H1 (cell line): ENCODE results near the gene RDH12. TPM values are rescaled to one million over a fixed set of nuclear protein-coding genes. Genes with fewer than 3 reads are reported as not detected.

Source experiments
- ASH2L ChIP-seq: fragments of 200-600, 300-600 bp; sonication (generic); IDR thresholded peaks from one replicate; pipeline ENCODE4 v1.7.1; 2017; ENCODE audit warnings: low read length
- CBX5 ChIP-seq: fragments of 300-800, 300-1000 bp; sonication (generic); IDR thresholded peaks from 2 replicates; pipeline ENCODE4 v1.7.1; 2016; ENCODE audit warnings: antibody characterized with exemption, low read length, low read depth
- EP300 ChIP-seq, 2 experiments: IDR thresholded peaks; 1 replicate in 1 of 2; 2 replicates in 1 of 2; pipeline ENCODE4 v1.6.1; 2011 to 2012; ENCODE audit warnings: low read depth in 2 of 2, low read length in 2 of 2, mild to moderate bottlenecking in 2 of 2, borderline replicate concordance in 1 of 2, inconsistent platforms in 1 of 2, moderate library complexity in 1 of 2
- GTF2F1 ChIP-seq: IDR thresholded peaks from 2 replicates; pipeline ENCODE4 v1.6.1; 2012; ENCODE audit warnings: low read depth, low read length, improper control_type of control experiment, borderline replicate concordance
- JUN ChIP-seq: IDR thresholded peaks from 2 replicates; pipeline ENCODE4 v1.6.1; 2011; ENCODE audit warnings: low read depth, mild to moderate bottlenecking, improper control_type of control experiment, low read length
- MAFK ChIP-seq: IDR thresholded peaks from 2 replicates; pipeline ENCODE4 v1.6.1; 2012; ENCODE audit warnings: low read depth, mild to moderate bottlenecking, improper control_type of control experiment, low read length
- POU5F1 ChIP-seq: IDR thresholded peaks from 2 replicates; pipeline ENCODE4 v1.6.1; 2011; ENCODE audit warnings: low read depth, mild to moderate bottlenecking, low read length, moderate library complexity
- SIX5 ChIP-seq: IDR thresholded peaks from 2 replicates; pipeline ENCODE4 v1.6.1; 2011; ENCODE audit warnings: mild to moderate bottlenecking, low read depth, low read length
- TAF1 ChIP-seq: IDR thresholded peaks from 2 replicates; pipeline ENCODE4 v1.6.1; 2011; ENCODE audit warnings: mild to moderate bottlenecking, low read depth, low read length
- polyA plus RNA-seq, 7 experiments: library from polyadenylated mRNA; depleted of rRNA in 3 of 7; stranded (reverse) in 5 of 7; unstranded in 2 of 7; fragments of >200 nt in 5 of 7; fragments of 200-250 nt in 2 of 7; gene quantifications; 1 replicate in 5 of 7; 2 replicates in 1 of 7; 4 replicates in 1 of 7; pipeline versions ENCODE4 v1.2.1 to v1.2.3, GENCODE V29; 2011 to 2013; ENCODE audit warnings: missing spikeins in 2 of 7, mixed read lengths in 2 of 7
- total RNA-seq: library from RNA; stranded (reverse); fragmentation: NEBNext Ultra II Directional; extraction: Animal tissue kit (Norgen Biotek cat#: 25700); gene quantifications from 2 replicates; pipeline ENCODE4 v1.2.1, GENCODE V29; 2021
- TF ChIP-seq, protein P1 (sequence below): IDR thresholded peaks from 2 replicates; pipeline ENCODE4 v1.6.1; 2012; ENCODE audit warnings: low read length, inconsistent platforms

RDH12 gene
- total and polyA plus RNA-seq, 2 of the 8 experiments (the other 6 are each of a cell fraction or from before 2014, with no cell fraction given), result 1.2 to 1.5 TPM

DNA sequence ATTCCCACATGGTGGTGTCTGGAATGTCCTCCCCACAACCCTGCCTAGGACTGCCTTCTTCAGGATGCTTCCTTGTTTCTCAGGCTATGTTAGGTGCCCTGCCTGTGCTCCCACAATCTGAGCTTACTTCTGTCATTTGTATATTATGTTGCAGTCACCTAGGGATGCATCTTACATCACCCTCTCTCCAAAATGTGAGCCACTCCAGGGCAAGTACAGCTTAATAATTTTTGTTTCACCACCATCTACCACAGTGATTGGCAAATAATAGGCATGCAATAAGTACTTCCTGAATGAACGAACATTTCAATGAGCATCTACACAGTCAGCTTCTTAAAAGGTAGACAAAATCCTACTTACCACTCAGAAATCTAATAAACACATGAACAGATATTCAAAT is 77.1 kb downstream of the RDH12 start (continued):
- TF ChIP-seq, protein P1, sequence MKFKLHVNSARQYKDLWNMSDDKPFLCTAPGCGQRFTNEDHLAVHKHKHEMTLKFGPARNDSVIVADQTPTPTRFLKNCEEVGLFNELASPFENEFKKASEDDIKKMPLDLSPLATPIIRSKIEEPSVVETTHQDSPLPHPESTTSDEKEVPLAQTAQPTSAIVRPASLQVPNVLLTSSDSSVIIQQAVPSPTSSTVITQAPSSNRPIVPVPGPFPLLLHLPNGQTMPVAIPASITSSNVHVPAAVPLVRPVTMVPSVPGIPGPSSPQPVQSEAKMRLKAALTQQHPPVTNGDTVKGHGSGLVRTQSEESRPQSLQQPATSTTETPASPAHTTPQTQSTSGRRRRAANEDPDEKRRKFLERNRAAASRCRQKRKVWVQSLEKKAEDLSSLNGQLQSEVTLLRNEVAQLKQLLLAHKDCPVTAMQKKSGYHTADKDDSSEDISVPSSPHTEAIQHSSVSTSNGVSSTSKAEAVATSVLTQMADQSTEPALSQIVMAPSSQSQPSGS, result no peak
- TF ChIP-seq EP300 (IDR thresholded peaks at IDR 0.05; ENCODE audit: borderline replicate concordance in 1 of 2, low read depth in 2 of 2, low read length in 2 of 2), result no peak
- no peak for TF ChIP-seq GTF2F1
- no peak for TF ChIP-seq TAF1
- TF ChIP-seq CBX5, result no peak
- no peak for TF ChIP-seq SIX5
- no peak for TF ChIP-seq MAFK
- TF ChIP-seq ASH2L, result no peak
- no peak for TF ChIP-seq POU5F1
- no peak for TF ChIP-seq JUN
